Measurements from ENCODE around the gene USP2. TPM values are rescaled to one million over a fixed set of nuclear protein-coding genes. Genes with fewer than 3 reads are reported as not detected.
"Not testable (repeated sequence)": the region's sequence is repeated elsewhere in the genome, so short reads cannot be mapped to it uniquely, and the experiment has no call there.

The USP2 gene
- total RNA-seq, 2 experiments from 2014 or later, result 0.58 to 0.71 TPM

DNA sequence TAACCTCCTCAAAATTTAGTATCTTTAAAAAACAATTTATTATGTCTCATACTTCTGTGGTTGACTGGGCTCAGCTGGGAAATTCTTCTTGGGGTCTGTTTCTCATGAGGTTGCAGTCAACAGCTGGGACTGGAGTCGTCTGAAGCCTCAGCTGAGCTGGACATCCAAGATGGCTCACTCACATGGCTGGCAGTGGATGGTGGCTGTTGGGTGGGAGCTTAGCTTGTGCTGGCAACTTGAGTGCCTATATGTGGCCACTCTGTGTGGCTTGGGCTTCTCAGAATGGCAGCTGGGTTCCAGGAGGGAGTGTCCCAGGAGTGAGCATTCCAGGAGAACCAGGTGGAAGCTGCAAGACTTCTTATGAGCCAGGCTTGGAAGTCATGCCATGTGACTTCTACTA lies 28.2 kb upstream of the USP2 start:
- Mint-ChIP-seq H3K27me3 (no peaks in the 10 kb centered on the region), H3K27ac (no peak overlapping the region), H3K4me1 (no peaks in the 10 kb centered on the region), H3K4me3 (no peak overlapping the region), H3K36me3 (ENCODE audit: low read depth) (no peaks in the 10 kb centered on the region), H3K9me3 (ENCODE audit: low read depth) (peaks cover 4% of the 10 kb centered on the region)
- no peak for DNase-seq
- ATAC-seq, result no peak
- ChIA-PET CTCF (interaction anchor here (0.8 to 1.9 kb wide), 3 partner anchors 25 to 71 kb away, joined by 3 to 5 read pairs (median 4); no protein-coding TSS in a partner anchor), POLR2A (no interaction called here)
- intact Hi-C loops (cut with DNase I, micrococcal nuclease), result no loop called here

DNA sequence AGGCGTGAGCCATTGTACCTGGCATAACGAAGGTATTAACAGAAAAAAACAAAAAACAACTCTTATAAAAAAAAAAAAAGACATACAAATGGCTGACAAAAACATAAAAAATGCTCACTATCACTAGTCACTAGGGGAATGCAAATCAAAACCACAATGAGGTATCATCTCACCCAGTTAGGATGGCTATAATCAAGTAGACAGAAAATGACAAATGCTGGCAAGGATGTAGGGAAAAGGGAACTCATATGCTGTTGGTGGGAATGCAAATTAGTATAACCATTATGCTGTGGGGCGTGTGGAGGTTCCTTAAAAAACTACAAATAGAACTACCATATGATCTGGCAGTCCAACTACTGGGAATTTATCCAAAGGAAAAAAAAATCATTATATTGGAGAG lies 24.5 kb upstream of the USP2 start:
- Mint-ChIP-seq H3K27me3 (no peaks in the 10 kb centered on the region), H3K27ac (no peak overlapping the region), H3K9me3 (ENCODE audit: low read depth) (peaks cover 2% of the 10 kb centered on the region), H3K36me3 (ENCODE audit: low read depth) (no peaks in the 10 kb centered on the region), H3K4me1 (no peaks in the 10 kb centered on the region), H3K4me3 (no peak overlapping the region)
- ATAC-seq, result no peak
- CTCF ChIA-PET, result no interaction called here
- POLR2A ChIA-PET, result interaction anchor here (0.7 kb wide), 1 partner anchor 234 kb away, joined by 4 read pairs; no protein-coding TSS in a partner anchor
- intact Hi-C loops (cut with DNase I, micrococcal nuclease), result no loop called here
- no peak for DNase-seq

DNA sequence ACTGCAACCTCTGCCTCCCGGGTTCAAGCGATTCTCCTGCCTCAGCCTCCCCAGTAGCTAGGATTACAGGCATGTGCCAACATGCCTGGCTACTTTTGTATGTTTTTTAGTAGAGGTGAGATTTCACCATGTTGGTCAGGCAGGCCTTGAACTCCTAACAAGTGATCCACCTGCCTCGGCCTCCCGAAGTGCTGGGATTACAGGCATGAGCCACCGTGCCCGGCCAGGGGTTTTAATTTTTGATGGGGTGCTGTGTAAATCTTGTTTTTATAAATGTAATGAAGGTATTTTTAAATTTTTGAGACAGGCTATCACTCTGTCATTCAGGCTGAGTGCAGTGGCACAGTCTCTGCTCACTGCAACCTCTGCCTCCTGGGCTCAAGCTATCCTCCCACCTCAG lies 24.0 kb upstream of the USP2 start:
- CTCF ChIA-PET, result interaction anchor here (1.3 kb wide), 1 partner anchor 10 kb away, joined by 3 read pairs; no protein-coding TSS in a partner anchor
- H3K36me3 Mint-ChIP-seq (ENCODE audit: low read depth); H3K4me1 Mint-ChIP-seq; H3K9me3 Mint-ChIP-seq (ENCODE audit: low read depth); H3K27ac Mint-ChIP-seq; intact Hi-C loops (cut with DNase I, micrococcal nuclease); H3K27me3 Mint-ChIP-seq; ATAC-seq; DNase-seq; H3K4me3 Mint-ChIP-seq: not testable (repeated sequence)
- POLR2A ChIA-PET, result interaction anchor here (0.7 kb wide), 1 partner anchor 234 kb away, joined by 4 read pairs; no protein-coding TSS in a partner anchor

DNA sequence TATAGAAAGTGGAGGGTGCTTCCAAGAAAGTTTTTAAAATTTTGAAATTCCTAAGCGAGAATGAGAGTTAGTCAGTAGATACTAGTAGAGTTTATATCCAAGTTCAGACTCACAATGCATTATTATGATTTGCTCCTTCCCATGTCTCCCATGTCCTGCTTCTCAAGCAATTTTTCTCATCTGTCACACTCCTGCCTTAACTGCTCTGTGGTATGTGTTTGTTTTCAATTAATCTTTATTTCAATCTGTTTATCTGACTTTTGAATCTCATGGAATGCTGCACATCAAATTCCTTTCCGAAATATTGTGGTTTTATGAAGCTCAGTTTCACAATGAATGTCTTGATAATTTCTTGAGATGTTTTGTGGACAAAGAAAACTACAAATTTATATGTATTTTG lies 23.4 kb upstream of the USP2 start:
- Mint-ChIP-seq H3K9me3 (ENCODE audit: low read depth) (peaks cover 7% of the 10 kb centered on the region), H3K27me3 (peaks cover 3% of the 10 kb centered on the region), H3K36me3 (ENCODE audit: low read depth) (no peaks in the 10 kb centered on the region), H3K4me3 (no peak overlapping the region), H3K27ac (no peak overlapping the region), H3K4me1 (no peaks in the 10 kb centered on the region)
- ATAC-seq (no peak), DNase-seq (no peak)
- CTCF ChIA-PET, result interaction anchor here (1.3 kb wide), 1 partner anchor 9 kb away, joined by 3 read pairs; no protein-coding TSS in a partner anchor
- intact Hi-C loops (cut with DNase I, micrococcal nuclease), result no loop called here
- POLR2A ChIA-PET, result no interaction called here

DNA sequence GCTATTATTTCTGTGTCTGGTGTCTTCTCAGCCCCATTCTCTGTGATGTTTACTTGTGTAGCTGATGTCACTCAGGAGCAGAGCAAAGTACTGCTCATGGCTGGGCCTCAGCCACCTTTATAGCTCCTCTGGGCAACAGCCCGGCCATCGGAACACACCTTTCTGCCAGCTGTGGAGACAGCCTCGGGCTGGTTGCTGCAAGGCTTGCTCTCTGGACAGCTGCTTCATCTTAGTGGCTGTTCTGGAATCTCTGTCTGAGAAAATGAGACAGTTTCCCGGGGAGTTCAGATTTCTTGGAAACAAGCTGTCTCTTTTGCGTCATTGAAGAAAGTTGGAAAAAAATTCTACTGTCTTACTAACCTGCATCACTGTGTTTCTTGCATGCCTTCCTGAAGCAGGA lies 21.5 kb upstream of the USP2 start:
- H3K36me3 Mint-ChIP-seq (ENCODE audit: low read depth), result peaks cover 3% of the 10 kb centered on the region
- CTCF ChIA-PET, result interaction anchor here (0.9 to 1.6 kb wide), 2 partner anchors 47 to 72 kb away, joined by 3 read pairs; no protein-coding TSS in a partner anchor
- peaks cover 19% of the 10 kb centered on the region for H3K9me3 Mint-ChIP-seq (ENCODE audit: low read depth)
- no peak for ATAC-seq
- H3K4me1 Mint-ChIP-seq, result no peaks in the 10 kb centered on the region
- intact Hi-C loops (cut with DNase I, micrococcal nuclease), result no loop called here
- no peak for DNase-seq
- no peak overlapping the region for H3K27ac Mint-ChIP-seq
- POLR2A ChIA-PET, result no interaction called here
- peaks cover 13% of the 10 kb centered on the region for H3K27me3 Mint-ChIP-seq
- H3K4me3 Mint-ChIP-seq, result no peak overlapping the region

DNA sequence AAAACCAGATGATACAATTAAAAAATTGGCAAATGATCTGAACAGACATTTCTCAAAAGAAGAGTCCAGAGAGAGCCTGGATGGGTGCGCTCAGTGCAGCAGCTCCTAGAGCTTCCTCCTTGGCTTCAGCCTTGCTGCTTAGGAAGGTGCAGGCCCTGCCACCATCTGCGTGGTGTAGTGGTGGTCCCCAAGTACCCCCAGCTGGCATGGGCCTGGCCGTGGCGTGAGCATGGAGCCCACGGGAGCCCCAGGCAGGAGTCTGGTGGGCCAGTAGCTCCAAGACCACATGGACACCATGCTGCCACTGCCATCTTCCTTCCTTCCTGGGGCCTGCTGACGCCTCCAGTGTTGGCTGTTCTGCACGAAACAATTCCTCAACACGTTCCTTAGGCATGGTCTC lies 21.0 kb upstream of the USP2 start:
- H3K4me1 Mint-ChIP-seq, result no peaks in the 10 kb centered on the region
- H3K27ac Mint-ChIP-seq, result no peak overlapping the region
- CTCF ChIA-PET, result interaction anchor here (1.6 kb wide), 1 partner anchor 72 kb away, joined by 3 read pairs; no protein-coding TSS in a partner anchor
- H3K4me3 Mint-ChIP-seq, result no peak overlapping the region
- ATAC-seq (no peak), DNase-seq (no peak)
- H3K36me3 Mint-ChIP-seq (ENCODE audit: low read depth), result peaks cover 5% of the 10 kb centered on the region
- H3K27me3 Mint-ChIP-seq, result peaks cover 13% of the 10 kb centered on the region
- H3K9me3 Mint-ChIP-seq (ENCODE audit: low read depth), result peaks cover 24% of the 10 kb centered on the region
- POLR2A ChIA-PET, result no interaction called here
- intact Hi-C loops (cut with DNase I, micrococcal nuclease), result no loop called here

DNA sequence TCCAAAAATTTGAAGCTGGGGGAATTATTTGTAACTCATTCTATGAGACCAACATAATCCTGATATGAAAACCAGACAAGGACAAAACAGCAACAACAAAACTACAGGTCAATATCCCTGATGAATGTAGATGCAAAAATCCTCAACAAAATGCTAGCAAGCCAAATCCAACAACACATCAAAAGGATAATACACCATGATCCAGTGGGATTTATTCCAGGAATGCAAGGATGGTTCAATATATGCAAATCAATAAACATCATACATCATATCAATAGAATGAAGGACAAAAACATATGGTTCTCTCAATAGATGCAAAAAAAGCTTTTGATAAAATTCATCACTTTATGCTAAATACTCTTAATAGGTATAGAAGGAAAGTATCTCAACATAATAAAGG lies 19.4 kb upstream of the USP2 start:
- Mint-ChIP-seq H3K27me3 (peaks cover 16% of the 10 kb centered on the region), H3K36me3 (ENCODE audit: low read depth) (peaks cover 5% of the 10 kb centered on the region), H3K27ac (no peak overlapping the region), H3K4me3 (no peak overlapping the region), H3K9me3 (ENCODE audit: low read depth) (peaks cover 24% of the 10 kb centered on the region), H3K4me1 (no peaks in the 10 kb centered on the region)
- CTCF ChIA-PET, result interaction anchor here (0.6 to 1.1 kb wide), 3 partner anchors 12 to 79 kb away, joined by 3 read pairs; no protein-coding TSS in a partner anchor
- DNase-seq, result no peak
- POLR2A ChIA-PET, result no interaction called here
- no peak for ATAC-seq
- intact Hi-C loops (cut with DNase I, micrococcal nuclease), result no loop called here

DNA sequence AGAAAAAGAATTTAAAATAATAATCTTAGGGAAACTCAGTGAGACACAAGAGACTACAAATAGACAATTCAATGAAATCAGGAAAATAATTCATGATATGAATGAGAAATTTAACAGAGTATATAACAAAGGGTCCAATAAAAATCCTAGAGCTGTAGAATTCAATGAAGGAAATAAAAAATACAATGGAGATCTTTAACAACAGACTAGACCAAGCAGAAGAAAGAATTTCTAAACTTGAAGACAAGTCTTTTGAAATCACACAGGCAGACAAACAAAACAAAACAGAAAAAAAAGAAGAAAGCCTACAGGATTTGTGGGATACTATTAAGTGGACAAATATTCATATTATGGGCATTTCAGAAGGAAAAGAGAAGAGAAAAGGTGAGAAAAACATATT lies 16.2 kb upstream of the USP2 start:
- H3K27me3 Mint-ChIP-seq, result peaks cover 27% of the 10 kb centered on the region
- CTCF ChIA-PET, result interaction anchor here (0.6 to 3.0 kb wide), 3 partner anchors 8 to 42 kb away, joined by 3 to 9 read pairs (median 6); no protein-coding TSS in a partner anchor
- no peak overlapping the region for H3K27ac Mint-ChIP-seq
- intact Hi-C loops (cut with DNase I, micrococcal nuclease), result no loop called here
- H3K9me3 Mint-ChIP-seq (ENCODE audit: low read depth), result peaks cover 24% of the 10 kb centered on the region
- H3K4me1 Mint-ChIP-seq, result no peaks in the 10 kb centered on the region
- DNase-seq (no peak), ATAC-seq (no peak)
- H3K4me3 Mint-ChIP-seq, result no peak overlapping the region
- POLR2A ChIA-PET, result no interaction called here
- peaks cover 5% of the 10 kb centered on the region for H3K36me3 Mint-ChIP-seq (ENCODE audit: low read depth)

DNA sequence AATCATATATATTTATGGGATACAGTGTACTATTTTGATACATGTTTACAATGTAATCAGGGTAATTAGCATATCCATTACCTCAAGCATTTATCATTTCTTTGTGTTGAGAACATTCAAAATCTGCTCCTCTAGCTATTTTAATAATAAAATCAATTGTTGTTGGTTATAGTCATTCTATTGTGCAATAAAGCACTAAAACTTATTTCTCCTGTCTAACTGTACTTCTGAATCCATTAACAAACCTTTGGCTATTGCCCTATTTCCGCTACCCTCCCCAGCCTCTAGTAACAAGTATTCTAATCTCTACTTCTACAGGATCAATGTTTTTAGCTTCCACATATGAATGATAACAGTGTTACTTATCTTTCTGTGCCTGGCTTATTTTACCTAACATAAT lies 15.3 kb upstream of the USP2 start:
- H3K4me3 Mint-ChIP-seq, result no peak overlapping the region
- peaks cover 5% of the 10 kb centered on the region for H3K36me3 Mint-ChIP-seq (ENCODE audit: low read depth)
- CTCF ChIA-PET, result interaction anchor here (0.5 to 3.0 kb wide), 3 partner anchors 14 to 907 kb away, joined by 3 to 9 read pairs (median 6); no protein-coding TSS in a partner anchor

DNA sequence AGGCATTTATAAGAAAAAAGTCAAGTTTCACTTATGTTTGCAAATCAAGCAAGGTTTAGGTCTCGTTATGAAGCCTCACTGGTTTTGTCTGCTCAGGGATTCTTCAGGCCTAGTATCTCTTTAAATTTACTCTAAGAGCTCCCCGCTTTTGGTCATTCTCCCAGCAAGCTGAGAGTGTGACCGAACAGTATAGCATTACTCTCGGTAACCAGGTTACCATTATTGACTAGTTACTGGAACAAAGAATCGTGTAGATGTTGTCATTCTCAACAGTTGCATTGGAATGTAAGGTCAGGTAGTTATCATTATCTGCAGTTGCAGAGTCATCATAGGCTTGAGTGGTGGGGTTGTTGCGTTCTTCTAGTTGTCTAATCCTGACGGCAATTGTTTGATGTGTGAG lies 9.8 kb upstream of the USP2 start:
- H3K4me1 Mint-ChIP-seq, result no peaks in the 10 kb centered on the region
- DNase-seq (no peak), ATAC-seq (no peak)
- intact Hi-C loops (cut with DNase I, micrococcal nuclease), result no loop called here
- H3K27ac Mint-ChIP-seq, result no peak overlapping the region
- H3K27me3 Mint-ChIP-seq, result peaks cover 10% of the 10 kb centered on the region
- H3K9me3 Mint-ChIP-seq (ENCODE audit: low read depth), result no peaks in the 10 kb centered on the region
- CTCF ChIA-PET, result interaction anchor here (0.5 kb wide), 1 partner anchor 984 kb away, joined by 4 read pairs; no protein-coding TSS in a partner anchor
- POLR2A ChIA-PET, result no interaction called here
- H3K4me3 Mint-ChIP-seq, result no peak overlapping the region
- H3K36me3 Mint-ChIP-seq (ENCODE audit: low read depth), result no peaks in the 10 kb centered on the region

More for the DNA sequence above, 15.3 kb upstream of the USP2 start:
- DNase-seq (no peak), ATAC-seq (no peak)
- intact Hi-C loops (cut with DNase I, micrococcal nuclease), result no loop called here
- Mint-ChIP-seq H3K27ac (no peak overlapping the region), H3K27me3 (peaks cover 27% of the 10 kb centered on the region), H3K9me3 (ENCODE audit: low read depth) (peaks cover 22% of the 10 kb centered on the region), H3K4me1 (no peaks in the 10 kb centered on the region)
- POLR2A ChIA-PET, result no interaction called here

DNA sequence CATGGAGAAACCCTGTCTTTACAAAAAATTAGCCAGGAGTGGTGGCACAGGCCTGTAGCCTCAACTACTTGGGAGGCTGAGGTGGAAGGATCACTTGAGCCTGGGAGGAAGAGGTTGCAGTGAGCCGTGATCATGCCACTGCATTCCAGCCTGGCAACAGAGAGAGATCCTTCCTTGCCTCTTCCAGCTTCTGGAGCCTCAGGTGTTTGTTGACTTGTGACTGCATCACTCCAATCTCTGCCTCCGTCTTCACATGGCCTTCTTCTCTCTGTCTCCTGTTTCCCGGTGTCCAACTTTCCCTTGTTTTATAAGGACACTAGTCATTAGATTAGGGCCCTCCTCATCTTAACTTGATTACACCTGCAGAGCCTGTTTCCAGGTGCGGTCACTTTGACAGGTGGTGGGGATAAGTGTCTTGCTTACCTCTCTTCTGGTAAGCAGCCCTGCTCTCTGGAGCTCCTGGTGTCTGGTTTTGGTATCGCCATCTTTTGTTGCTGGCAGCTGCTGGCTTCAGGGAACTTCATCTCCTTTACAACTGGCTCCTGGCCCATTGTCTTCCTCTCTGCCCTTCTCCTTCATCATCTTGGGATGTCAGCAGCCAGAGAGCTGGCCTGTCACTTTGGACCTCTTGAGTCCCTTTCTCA lies 8.2 kb upstream of the USP2 start:
- intact Hi-C loops (cut with DNase I, micrococcal nuclease), result no loop called here
- Mint-ChIP-seq H3K36me3 (ENCODE audit: low read depth) (no peaks in the 10 kb centered on the region), H3K27ac (no peak overlapping the region), H3K4me3 (no peak overlapping the region), H3K9me3 (ENCODE audit: low read depth) (no peaks in the 10 kb centered on the region), H3K27me3 (peaks cover 6% of the 10 kb centered on the region), H3K4me1 (no peaks in the 10 kb centered on the region)
- ATAC-seq (peak; percentile 51), DNase-seq (peak; percentile 41)
- CTCF ChIA-PET, result interaction anchor here (0.6 to 1.4 kb wide), 9 partner anchors 8 to 85 kb away, joined by 3 to 5 read pairs (median 3); no protein-coding TSS in a partner anchor
- POLR2A ChIA-PET, result no interaction called here

DNA sequence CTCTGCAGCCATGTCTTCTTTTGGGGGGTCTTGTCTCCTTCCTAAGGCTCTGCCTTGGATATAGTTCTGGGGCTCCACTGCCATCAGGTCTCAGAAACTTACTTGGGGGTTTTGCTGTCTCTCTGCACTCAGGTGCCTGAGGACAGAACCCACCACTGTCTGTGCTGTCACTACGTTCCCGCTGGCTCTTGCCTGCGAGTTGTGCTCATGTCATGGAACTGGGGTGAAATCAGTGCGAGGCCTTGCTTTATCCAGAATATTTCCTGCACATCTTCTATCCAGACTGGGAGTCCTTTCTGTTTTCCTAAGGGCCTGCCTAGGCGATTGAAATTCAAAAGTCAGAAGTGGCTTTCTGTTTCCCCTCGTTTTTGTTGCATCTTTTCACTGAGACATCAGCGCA lies 6.6 kb upstream of the USP2 start:
- intact Hi-C loops (cut with DNase I, micrococcal nuclease), result no loop called here

More for the DNA sequence above, 6.6 kb upstream of the USP2 start:
- H3K36me3 Mint-ChIP-seq (ENCODE audit: low read depth), result no peaks in the 10 kb centered on the region
- no peaks in the 10 kb centered on the region for H3K9me3 Mint-ChIP-seq (ENCODE audit: low read depth)
- no peaks in the 10 kb centered on the region for H3K4me1 Mint-ChIP-seq
- ChIA-PET POLR2A (no interaction called here), CTCF (interaction anchor here (3.0 kb wide), 1 partner anchor 32 kb away, joined by 11 read pairs; no protein-coding TSS in a partner anchor)
- ATAC-seq (no peak), DNase-seq (no peak)
- no peak overlapping the region for H3K4me3 Mint-ChIP-seq
- no peak overlapping the region for H3K27ac Mint-ChIP-seq
- H3K27me3 Mint-ChIP-seq, result peaks cover 3% of the 10 kb centered on the region
